Fibroblast of mammary gland (primary cell): ENCODE measurements around the gene ALKBH5.

Source experiments
- DNase-seq: peaks from one replicate; pipeline ENCODE4 v3.0.0-alpha.2; 2010; ENCODE audit warnings: low read depth
- H3K4me3 ChIP-seq: 2 replicates; pipeline ENCODE4 v1.5.1; 2011; ENCODE audit warnings: low read depth, mild to moderate bottlenecking, low read length, moderate library complexity; ENCODE audit not compliant: control insufficient read depth
- CTCF ChIP-seq: conservative IDR thresholded peaks from 2 replicates; pipeline ENCODE4 v1.5.1; 2011; ENCODE audit warnings: low read depth, low read length, inconsistent platforms; ENCODE audit not compliant: control insufficient read depth, insufficient read depth

The ALKBH5 gene

GRCh38 chr17:18245038-18245776 lies 61.6 kb downstream of the ALKBH5 start:
- DNase-seq, result no peak
- no peak overlapping the region for H3K4me3 ChIP-seq
- TF ChIP-seq CTCF, result no peak

- DNase-seq, result no peak
- H3K4me3 ChIP-seq, result no peak overlapping the region
- no peak for TF ChIP-seq CTCF
Measured at GRCh38 chr17:18246109-18246725, 62.6 kb downstream of the ALKBH5 start.

GRCh38 chr17:18246880-18247612 lies 63.4 kb downstream of the ALKBH5 start:
- no peak overlapping the region for H3K4me3 ChIP-seq
- DNase-seq, result peak; percentile 44
- no peak for TF ChIP-seq CTCF

GRCh38 chr17:18247613-18248001 lies 64.0 kb downstream of the ALKBH5 start:
- DNase-seq, result no peak
- no peak for TF ChIP-seq CTCF

GRCh38 chr17:18248300-18248731 lies 64.7 kb downstream of the ALKBH5 start:
- H3K4me3 ChIP-seq, result no peak overlapping the region
- peak; percentile 70 for TF ChIP-seq CTCF
- DNase-seq, result peak; percentile 74

More at GRCh38 chr17:18247613-18248001, 64.0 kb downstream of the ALKBH5 start:
- no peak overlapping the region for H3K4me3 ChIP-seq

- TF ChIP-seq CTCF, result no peak
- DNase-seq, result no peak
Measured at GRCh38 chr17:18248811-18249210, 65.2 kb downstream of the ALKBH5 start.

More at GRCh38 chr17:18248811-18249210, 65.2 kb downstream of the ALKBH5 start:
- no peak overlapping the region for H3K4me3 ChIP-seq
